GM19455 (cell line): ENCODE results near the gene FLRT1.
"Not testable (repeated sequence)": the region's sequence is repeated elsewhere in the genome, so short reads cannot be mapped to it uniquely, and the experiment has no call there.

Experiments
- ATAC-seq: cut with Tn5 transposase; IDR thresholded peaks from one replicate; pipeline ENCODE4 v1.9.1; 2021; ENCODE audit not compliant: unreplicated experiment

FLRT1 gene

DNA sequence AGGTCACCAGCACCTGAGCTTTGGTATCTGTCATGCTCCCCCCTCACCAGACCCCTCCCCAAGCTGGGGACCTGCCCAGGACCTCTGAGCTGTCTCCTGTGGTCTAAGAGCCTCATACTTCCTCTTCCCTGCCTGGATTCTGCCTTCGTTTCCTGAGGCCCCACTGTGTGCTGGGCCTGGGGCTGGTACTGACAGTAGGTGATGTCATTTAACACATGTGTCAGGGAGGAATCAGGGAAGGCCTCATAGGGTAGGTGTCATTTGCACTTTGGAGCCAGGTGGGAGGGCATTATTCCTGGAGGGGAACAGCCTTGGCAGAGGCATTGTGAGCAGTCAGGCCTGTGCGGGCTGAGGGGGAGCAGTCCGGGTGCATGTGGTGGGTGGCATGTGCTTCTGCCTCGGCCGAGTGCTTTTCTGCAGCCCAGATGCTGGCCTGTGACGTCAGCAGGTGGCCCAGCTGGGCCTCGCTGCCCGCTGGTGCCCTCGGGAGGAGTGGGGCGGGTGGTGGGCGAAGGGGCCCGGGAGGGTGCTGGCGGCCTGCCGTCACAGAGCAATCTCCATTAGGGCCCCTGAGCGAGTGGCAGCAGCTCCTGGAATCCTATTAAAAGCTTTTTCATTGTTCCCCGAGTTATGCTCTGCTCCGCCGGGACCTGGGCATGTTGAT is 9.1 kb downstream of the FLRT1 start:
- no peak for ATAC-seq

DNA sequence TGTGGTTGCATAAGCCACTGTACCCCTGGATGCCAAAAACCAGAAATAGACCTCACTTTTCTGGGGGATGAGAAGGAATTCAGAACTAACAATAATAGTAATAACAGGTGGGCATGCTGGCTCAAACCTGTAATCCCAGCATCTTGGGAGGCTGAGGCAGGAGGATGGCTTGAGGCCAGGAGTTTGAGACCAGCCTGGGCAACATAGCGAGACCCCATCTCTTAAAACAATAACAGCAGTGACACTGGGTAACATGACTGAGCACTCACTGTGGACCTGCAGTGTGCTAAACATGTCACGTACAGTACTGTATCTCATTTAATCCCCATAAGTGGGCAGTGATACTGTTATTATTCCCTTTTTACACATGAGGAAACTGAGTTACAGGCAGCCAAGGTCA is 10.0 kb downstream of the FLRT1 start:
- no peak for ATAC-seq

DNA sequence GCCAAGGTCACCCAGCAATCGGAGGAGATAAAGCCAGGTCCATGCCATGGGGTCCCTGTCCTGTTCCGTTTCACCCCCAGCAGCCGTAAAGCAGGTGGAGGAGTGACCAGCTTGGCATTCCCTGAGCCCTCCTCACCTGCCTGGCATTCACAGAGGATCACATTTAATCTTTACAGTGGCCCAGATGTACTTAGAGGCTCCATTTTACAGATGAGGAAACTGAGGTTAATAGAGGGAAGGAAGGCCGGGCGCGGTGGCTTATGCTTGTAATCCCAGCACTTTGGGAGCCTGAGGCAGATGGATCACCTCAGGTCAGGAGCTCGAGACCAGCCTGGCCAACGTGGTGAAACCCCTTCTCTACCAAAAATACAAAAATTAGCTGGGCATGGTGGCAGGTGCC is 11.6 kb downstream of the FLRT1 start:
- ATAC-seq = not testable (repeated sequence)

DNA sequence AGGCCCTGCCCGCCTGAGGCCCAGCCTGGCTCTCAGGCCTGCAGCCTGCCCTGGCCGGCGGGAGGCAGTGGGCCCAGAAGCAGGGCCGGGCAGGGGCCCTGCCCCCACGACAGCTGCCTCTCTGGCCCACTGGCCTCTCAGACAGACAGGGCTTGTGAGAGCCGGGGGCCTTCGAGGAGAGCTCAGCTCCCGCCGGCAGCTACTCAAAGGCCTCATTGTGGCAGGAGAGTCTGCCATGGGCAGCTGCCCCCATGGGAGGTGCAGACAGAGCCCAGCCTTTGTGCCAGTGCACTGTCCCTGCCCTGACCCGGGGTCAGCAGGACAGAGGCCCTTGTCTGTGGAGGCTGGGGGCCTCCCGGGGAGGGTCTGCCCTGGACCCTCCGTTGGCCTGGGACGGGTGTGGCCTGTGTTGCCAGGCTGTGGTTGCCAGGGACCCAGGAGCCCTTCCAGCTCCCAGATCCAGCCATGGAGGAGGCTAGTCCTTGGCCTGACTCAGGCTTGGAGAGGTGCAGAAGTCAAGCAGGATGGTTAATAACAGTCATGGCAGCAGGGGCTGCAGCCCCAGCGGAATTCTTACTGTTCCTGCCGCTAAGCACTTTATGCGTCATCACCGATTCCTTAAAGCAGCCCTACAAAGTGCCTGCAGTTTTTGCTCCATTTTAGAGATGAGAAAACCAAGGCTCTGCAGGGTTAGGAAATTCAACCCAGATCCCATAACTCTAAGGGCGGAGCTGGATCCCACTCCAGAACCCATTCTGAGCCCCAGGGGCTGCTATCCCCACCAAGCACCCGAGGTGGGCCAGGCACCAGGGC is 12.5 kb downstream of the FLRT1 start:
- ATAC-seq = no peak

DNA sequence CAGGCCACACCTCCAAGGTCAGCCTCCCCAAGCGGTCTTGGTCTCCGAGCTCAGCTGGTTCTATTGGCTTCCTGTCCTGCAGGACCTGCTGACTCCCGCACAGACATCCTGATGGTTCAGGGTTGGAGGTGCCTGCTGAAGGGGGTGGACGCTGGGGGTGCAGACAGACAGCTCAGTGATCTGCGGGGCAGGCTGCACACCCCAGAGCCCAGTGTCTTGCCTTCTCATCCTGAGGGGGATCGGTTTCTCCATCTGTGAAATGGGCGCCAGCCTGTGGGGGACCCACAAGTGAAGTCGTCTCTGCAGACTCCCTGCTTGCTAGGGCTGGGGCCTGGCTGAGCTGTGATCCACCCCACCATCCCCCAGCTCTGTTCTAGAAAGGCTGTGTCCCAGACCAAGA is 13.8 kb downstream of the FLRT1 start:
- no peak for ATAC-seq

DNA sequence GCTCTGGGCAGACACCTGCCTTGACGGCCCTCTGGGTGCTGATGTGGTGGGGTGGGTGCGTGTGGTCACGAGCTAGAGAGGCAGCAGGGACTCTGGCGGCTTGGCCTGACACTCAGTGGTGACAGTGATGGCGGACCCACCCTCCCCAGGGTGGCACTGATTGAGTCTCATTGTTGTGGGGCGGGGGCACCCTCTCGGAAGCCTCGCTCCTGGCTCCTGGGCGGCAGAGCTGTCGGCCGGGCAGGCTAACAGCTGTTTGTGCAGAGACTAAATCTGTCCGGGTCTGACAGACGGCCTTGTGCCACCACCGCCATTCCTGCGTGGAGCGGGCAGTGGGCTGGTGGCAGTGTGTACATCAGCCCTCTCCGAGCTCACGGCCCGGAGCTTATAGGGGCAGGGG is 15.6 kb downstream of the FLRT1 start:
- no peak for ATAC-seq

DNA sequence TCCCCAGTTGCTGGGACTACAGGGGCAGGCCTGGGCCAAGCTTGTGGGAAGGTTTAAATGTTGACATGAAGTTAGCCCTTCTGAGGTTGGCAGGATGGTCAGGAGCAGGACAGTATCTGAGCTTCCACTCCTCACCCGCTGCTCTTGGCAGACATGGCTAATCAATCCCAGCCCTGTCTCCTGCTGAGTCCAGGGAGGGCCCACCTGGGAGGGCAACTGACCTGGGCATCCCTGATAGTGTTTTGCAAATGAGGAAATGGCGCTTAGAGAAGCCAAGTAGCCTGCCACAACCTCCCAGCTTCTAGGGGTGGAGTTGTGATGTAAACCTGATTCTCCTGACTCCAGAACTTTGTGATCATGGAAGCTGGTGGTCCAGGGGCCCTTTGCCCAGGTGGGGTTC is 16.7 kb downstream of the FLRT1 start:
- no peak for ATAC-seq

DNA sequence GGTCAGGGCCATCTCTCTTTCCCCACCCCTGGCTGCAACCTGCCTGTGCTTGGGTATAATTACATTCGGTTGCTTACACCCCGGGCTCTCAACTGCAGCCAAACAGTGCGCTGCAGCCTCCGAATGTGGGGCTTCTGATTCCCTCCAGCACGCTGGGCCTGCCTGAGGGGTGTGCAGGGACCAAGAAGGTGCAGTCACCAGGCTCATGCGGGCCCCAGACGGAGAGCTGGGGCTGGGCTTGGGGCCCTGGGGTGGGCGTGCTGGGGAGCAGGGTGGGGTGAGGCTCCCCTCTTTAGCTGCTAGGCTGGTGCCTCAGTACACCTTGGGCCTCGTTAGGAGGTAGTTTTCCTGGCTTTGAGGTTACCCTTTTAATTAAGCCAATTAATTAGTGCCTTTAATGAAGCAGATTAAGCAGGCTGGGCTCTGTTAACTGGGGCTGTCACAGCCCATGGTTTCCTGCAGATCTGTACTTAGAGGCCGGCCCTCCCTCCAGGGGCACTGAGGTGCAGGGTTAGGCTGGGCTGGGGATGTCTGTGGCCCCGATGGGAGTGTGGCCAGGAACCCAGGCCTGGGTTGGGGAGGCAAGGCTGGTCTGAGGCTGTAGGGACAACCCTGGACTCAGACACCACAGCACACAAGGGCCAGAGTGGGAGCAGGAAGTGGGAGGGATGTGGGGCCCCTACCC is 17.3 kb downstream of the FLRT1 start:
- no peak for ATAC-seq

DNA sequence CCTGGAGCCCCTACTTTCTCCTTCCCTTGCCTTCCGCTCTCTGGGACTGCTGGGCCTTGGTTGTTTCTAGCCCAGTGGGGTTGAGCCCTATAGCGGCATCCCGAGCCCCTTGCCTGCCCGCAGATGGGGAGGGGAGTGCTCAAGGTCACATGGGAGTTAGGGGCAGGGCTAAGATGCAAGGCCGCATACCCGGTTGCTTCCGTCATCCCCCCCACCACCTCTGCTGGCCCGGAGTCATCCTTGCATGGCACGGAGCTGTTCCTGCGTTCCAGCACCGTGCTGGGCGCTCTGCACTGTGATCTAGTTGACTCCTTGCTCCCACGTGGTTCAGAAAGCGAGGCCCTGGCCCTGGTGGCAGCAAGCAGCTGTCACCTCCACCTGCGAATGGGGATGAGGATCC is 18.0 kb downstream of the FLRT1 start:
- ATAC-seq = no peak

DNA sequence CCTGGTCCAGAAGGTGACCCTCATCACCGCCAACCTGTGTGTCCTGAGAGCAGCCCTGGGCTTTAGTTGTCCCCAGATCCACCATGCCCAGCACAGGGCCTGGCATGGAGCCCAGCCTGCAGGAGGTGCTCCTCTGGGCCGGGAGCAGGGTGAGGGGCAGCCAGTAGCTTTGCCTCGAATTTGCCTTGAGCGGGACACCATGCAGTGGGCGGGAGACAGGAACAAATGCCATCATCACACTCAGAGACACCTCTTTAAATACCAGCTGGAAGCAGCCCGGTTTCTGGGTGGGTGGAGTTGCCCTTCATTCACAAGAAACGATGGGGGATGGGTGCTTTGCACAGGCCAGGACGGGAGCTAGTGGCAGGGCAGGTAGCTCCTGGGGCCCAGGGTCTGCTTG is 19.3 kb downstream of the FLRT1 start:
- no peak for ATAC-seq

DNA sequence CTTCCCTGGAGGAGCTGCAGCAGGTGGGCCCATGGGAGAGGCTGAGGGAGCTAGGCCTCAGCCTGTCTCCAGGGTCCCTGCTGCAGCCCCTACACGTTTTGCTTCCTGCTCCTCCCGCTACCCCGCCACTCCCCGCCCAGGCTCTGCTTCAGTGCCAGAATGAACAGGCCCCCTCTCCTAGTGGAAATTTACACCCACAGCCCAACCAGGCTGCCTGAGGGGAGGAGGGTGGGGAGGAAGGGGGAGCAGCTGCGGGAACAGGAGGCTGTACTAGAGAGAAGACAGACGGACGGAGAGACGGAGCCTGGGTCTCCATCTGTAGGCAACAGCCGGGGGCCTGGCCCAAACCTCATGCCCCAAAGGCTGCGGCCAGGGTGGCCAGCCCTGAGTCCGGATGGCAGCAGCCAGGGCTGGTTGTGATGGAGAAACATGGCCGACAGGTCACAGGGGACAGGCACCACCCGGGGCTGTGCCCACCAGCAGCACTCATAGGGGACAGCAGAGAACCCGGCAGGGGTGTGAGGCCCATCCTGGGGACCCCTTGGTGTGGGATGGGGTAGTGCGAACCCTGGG is 20.6 kb downstream of the FLRT1 start:
- ATAC-seq = no peak

DNA sequence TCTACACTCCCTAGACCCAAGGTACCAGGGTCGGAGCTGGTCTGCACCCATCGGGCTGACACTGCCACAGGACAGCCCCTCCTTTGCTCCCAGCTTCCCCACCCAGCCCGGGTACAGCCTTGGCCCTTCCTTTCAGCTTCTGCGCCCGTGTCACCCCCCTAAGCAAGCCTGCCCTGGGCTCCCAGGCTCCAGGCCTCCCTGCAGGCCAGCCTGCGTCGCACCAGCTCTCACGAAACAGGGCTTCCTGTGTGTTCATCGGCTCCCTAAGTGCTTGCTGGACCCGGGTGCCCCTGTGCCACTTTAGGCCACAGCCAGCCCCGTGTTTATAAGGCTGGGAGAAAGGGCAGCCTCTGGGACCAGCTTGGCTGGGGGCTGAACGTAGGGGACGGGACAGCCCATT is 21.1 kb downstream of the FLRT1 start:
- ATAC-seq = no peak

DNA sequence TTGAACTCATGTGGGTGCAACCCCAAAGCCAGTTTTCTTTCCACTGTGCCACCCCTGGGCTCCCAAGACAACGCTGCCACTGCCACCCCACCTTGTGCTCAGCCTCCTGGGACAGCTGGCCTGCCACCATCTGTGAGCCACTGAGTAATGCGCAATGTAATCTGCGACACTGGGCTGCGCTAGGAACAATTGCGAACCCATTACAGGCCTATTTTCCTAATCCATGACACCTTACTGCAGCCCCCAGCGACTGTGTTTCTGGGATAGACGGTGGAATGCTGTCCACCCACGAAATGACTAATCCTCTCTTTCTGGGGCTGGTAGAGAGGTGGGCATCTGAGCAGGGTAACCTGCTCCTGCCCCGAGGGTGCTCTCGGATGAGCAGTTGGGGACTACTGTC is 22.2 kb downstream of the FLRT1 start:
- ATAC-seq = no peak

DNA sequence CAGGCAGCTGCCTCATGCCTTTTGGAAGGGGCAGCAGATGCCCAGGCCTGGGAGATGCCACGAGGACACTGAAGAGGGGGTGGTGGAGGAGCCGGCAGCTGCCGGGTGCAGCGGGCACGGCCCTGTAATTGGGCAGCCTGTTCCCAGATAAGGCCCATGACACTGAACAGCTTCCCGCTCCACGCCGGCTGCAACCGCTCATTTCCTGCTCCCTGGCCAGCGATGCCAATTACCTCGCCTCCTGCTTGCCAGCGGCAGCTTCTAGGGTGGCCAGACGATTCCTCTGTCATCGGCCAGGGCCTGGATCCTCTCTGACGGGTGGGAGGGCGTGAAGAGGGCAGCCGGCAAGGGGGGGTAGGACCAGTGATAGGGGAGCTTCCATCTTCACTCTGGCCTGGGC is 22.8 kb downstream of the FLRT1 start:
- ATAC-seq = no peak

DNA sequence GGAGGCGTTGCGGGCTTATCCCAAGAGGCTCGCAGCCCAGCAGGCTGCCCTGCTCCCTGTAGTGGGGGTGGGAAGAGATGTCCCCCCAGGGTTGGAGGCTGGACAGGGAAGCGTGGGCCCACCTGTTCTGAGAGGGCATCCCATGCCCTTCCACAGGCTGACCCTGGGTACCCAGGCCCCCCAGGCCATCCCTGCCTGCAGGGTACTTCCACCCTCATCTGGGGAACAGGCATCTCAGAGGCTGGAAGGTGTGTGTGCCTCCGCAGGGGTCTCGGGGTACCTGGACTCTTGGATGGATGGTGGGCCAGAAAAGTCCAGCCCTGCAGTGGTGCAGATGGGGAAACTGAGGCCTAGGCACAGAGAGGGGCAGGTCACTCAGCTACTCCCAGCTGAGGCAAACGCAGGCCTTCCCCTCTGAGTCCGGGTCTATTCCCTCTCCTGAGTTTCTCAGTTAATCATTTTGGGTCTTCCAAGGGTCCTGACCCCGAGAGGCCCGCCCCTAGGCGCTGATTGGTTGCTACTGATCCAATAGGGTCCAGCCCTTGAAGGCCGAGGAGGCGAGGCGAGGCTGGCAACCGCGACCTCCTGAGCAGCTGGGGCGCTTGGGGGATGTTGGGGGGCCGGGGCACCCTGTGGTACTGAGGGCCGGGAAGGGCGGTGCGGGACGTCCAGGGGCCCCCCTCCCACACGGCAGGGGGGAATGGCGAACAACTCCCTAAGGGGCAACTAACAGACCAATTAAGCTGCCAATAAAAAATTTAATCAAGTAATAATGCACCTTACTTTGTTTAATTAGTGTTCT is 23.8 kb downstream of the FLRT1 start:
- ATAC-seq = no peak

DNA sequence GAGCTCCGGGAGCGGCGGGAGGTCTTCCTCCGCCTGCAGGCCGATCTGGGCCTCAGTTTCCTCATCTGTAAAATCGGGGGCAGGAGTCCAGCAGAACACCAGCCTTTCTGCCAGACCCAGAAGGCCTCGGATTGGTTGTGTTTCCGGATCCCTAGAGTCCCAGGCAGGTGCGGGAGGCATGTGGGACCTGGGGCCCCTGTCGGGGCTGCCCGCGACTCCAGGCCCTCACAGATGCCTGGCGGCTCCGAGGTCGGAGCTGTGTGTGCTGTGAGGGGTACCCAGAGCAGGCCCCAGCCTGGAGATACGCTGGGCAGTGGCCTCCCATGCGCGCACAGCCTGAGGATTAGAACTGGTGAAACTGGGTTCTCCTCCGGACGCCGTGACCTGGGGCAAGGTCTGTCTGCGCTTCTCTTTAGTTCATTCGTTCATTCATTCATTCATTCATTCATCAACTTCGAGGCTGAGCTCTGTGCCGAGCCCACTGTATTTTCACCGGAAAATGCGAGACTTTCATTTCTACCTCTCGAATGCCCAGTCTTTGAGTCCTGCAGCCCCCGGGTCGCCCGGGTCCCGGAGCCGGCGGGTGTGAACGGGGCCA is 24.6 kb downstream of the FLRT1 start:
- no peak for ATAC-seq

DNA sequence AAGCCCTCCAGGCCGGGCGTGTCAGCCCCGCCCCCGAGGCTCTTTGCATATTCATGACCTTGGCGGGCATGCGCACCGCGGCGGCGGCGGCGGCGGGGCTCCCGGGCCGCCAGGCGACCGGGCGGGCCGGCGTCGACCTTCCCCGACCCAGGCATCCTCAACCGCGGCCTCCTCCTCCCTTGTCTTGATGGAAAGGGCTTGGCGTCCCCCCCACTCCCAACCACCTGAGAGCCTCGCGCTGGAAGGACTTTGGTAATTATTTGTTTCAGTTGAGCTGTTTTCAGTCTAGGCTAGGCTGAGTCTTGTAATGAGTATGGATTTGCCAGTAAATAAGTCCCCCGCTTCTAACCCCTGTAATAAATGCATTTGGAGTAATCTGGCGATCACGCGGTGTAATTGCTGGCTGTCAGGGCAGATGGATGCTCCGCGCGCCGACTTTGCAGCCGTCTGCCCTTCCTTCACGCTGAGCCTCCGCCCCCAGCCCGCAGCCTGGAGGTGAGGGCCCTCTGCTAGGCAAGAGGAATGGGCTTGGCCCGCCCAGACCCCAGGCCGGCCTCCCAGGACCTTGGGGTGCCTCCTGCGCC is 25.2 kb downstream of the FLRT1 start:
- no peak for ATAC-seq

DNA sequence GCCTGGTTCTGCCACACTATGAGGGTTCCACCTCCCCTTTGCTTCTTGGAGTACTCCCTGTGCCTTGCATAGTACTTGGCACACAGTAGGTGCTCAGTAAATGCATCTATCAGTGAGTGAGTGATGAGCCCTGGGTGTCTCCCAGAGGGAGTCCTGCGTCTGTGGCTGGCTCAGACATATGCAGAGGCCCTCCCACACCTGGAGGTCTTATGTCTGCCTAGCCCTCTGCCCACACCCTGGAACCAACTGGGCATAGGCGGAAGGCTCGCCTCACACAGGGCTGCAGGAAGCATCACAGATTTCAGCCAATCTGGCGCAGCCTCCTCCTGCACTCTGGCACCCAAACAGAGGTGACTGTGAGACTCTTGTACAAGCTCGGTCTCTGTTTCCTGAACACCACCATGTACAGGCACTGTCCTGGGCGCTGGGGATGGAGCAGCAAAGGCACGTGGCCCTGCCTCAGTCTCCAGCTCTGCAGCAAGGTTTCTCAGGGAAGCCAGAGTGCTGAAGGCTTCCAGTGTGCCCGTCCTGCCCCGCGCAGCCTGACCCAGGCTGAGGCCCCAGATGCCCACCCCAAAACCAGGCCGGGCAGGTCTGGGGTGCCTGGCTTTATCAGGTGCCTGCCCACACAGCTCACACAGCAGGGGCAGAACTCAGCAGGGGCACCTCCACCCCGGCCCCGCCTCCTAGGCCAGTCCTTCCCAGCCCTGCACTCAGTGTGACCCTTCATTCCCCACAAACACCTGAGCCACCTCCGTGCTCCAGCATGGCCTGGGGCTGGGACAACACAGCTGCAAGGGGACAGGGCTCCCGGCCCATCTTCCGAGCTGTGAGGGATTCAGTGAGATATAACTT is 26.7 kb downstream of the FLRT1 start:
- ATAC-seq = no peak

DNA sequence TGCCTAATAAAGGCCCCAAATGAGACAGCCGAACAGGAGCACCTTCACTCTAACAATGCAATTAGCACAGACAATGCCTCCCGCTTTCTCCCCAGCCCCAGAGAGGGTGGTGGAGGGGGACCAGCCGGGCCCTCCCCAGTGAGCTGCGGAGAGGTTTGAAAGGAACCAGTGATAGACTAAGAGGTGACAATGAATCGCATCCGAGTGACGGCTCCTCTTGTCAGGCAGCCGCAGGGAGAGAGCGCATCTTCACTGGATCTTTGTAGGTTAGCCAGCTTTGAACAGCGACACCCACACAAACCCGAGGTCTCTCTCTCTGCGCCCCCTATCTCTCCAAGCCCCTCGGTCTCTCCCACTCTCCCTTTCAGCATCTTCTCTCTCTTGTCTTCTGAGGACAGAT is 28.0 kb downstream of the FLRT1 start:
- no peak for ATAC-seq
